H1 (cell line): ENCODE data around the gene SOBP. TPM values are rescaled to one million over a fixed set of nuclear protein-coding genes. Genes with fewer than 3 reads are reported as not detected.

Source experiments
- CTCF ChIA-PET: fragments of 300-600 bp; sonication (Branson Sonifier 250); formaldehyde crosslinking; loops from one replicate; lab custom pipeline; 2021; ENCODE audit not compliant: partially characterized antibody; lab: Charles Lee
- POLR2A ChIA-PET: fragments of 300-600 bp; sonication (Branson Sonifier 250); formaldehyde crosslinking; loops from one replicate; lab custom pipeline; 2021; ENCODE audit warnings: inconsistent platforms; ENCODE audit not compliant: partially characterized antibody; lab: Charles Lee
- DNase-seq, 2 experiments: peaks; one replicate each; pipeline versions ENCODE4 v3.0.0 to v3.0.0-alpha.2; 2010 to 2022; ENCODE audit warnings: low spot score in 2 of 2, low read depth in 1 of 2, mixed read lengths in 1 of 2
- FAIRE-seq: peaks from 2 replicates; lab custom pipeline; 2011; peaks lifted over from hg19 to GRCh38; lab: Jason Lieb, UNC
- H2AFZ ChIP-seq: 2 replicates; pipeline ENCODE4 v1.8.1; 2012; ENCODE audit warnings: low read length, inconsistent platforms
- H2AK5ac ChIP-seq: 2 replicates; pipeline ENCODE4 v1.6.1; 2013; ENCODE audit warnings: low read depth, low read length
- H2BK120ac ChIP-seq: replicated peaks from 2 replicates; pipeline ENCODE3; 2013; ENCODE audit warnings: low read depth, low read length, inconsistent platforms
- H2BK12ac ChIP-seq: 2 replicates; pipeline ENCODE4 v1.6.1; 2013; ENCODE audit warnings: low read depth, low read length
- H2BK15ac ChIP-seq: 2 replicates; pipeline ENCODE4 v1.6.1; 2013; ENCODE audit warnings: low read length
- H2BK20ac ChIP-seq: 2 replicates; pipeline ENCODE4 v1.6.1; 2013; ENCODE audit warnings: low read length
- H2BK5ac ChIP-seq: 2 replicates; pipeline ENCODE4 v1.6.1; 2013; ENCODE audit warnings: low read depth, low read length
- H3K14ac ChIP-seq: 2 replicates; pipeline ENCODE4 v1.6.1; 2013; ENCODE audit warnings: inconsistent platforms; ENCODE audit not compliant: insufficient read length
- H3K18ac ChIP-seq: 2 replicates; pipeline ENCODE4 v1.6.1; 2013; ENCODE audit warnings: low read length; ENCODE audit errors: extremely low read depth
- H3K23ac ChIP-seq: 2 replicates; pipeline ENCODE4 v1.6.1; 2013; ENCODE audit warnings: inconsistent platforms; ENCODE audit not compliant: insufficient read length
- H3K23me2 ChIP-seq: 2 replicates; pipeline ENCODE4 v1.6.1; 2013; ENCODE audit warnings: low read depth, low read length
- H3K27ac ChIP-seq: 2 replicates; pipeline ENCODE4 v1.6.1; 2011; ENCODE audit warnings: low read depth, low read length, inconsistent platforms
- H3K27me3 ChIP-seq, 4 experiments: replicated peaks in 1 of 4; 1 replicate in 1 of 4; 2 replicates in 3 of 4; pipeline versions ENCODE4 v1.6.1 to v1.8.1; 2011 to 2013; ENCODE audit warnings: low read length in 3 of 4, mild to moderate bottlenecking in 3 of 4, inconsistent platforms in 2 of 4, mixed read lengths in 2 of 4, moderate library complexity in 1 of 4; ENCODE audit not compliant: control insufficient read depth in 3 of 4, insufficient read depth in 3 of 4; ENCODE audit errors: extremely low read depth in 1 of 4
- H3K36me3 ChIP-seq, 4 experiments: 2 replicates each; pipeline versions ENCODE4 v1.6.1 to v1.8.1; 2011 to 2013; ENCODE audit warnings: mild to moderate bottlenecking in 4 of 4, low read length in 3 of 4, moderate library complexity in 2 of 4, control low read depth in 1 of 4, inconsistent platforms in 1 of 4; ENCODE audit not compliant: insufficient read depth in 4 of 4, control insufficient read depth in 2 of 4
- H3K4ac ChIP-seq: replicated peaks from 2 replicates; pipeline ENCODE3; 2013; ENCODE audit warnings: low read length, low read depth, mixed read lengths, inconsistent platforms; ENCODE audit not compliant: insufficient read length
- H3K4me1 ChIP-seq, 4 experiments: replicated peaks in 1 of 4; 1 replicate in 1 of 4; 2 replicates in 3 of 4; pipeline versions ENCODE4 v1.6.1 to v1.8.1; 2011 to 2013; ENCODE audit warnings: low read length in 3 of 4, inconsistent platforms in 2 of 4, mixed read lengths in 1 of 4; ENCODE audit not compliant: insufficient read depth in 4 of 4, control insufficient read depth in 3 of 4
- H3K4me2 ChIP-seq, 2 experiments: 2 replicates each; pipeline versions ENCODE4 v1.6.1 to v1.8.1; 2011 to 2013; ENCODE audit warnings: low read depth in 2 of 2, low read length in 2 of 2, control low read depth in 1 of 2, inconsistent platforms in 1 of 2, mild to moderate bottlenecking in 1 of 2; ENCODE audit not compliant: insufficient read depth in 1 of 2
- H3K4me3 ChIP-seq, 4 experiments: fragments of 200-600, 300-600 bp in 1 of 4; sonication (generic), shearing (Covaris generic), sonication (Bioruptor Twin) in 1 of 4; 2 replicates each; pipeline versions ENCODE4 v1.5.1 to v1.8.1; 2011 to 2016; ENCODE audit warnings: low read length in 4 of 4, low read depth in 3 of 4, control low read depth in 2 of 4, inconsistent platforms in 2 of 4, mild to moderate bottlenecking in 2 of 4, mixed read lengths in 1 of 4, moderate library complexity in 1 of 4; ENCODE audit not compliant: insufficient read depth in 2 of 4; ENCODE audit errors: extremely low read depth in 1 of 4
- H3K56ac ChIP-seq: replicated peaks from 2 replicates; pipeline ENCODE3; 2013; ENCODE audit warnings: low read depth, mild to moderate bottlenecking, mixed read lengths, low read length, inconsistent platforms; ENCODE audit not compliant: insufficient read length
- H3K79me1 ChIP-seq: 2 replicates; pipeline ENCODE4 v1.6.1; 2013; ENCODE audit warnings: low read depth, low read length, control low read depth
- H3K79me2 ChIP-seq, 2 experiments: 2 replicates each; pipeline versions ENCODE4 v1.6.1 to v1.8.1; 2012 to 2013; ENCODE audit warnings: low read length in 2 of 2, mild to moderate bottlenecking in 2 of 2, inconsistent platforms in 1 of 2; ENCODE audit not compliant: insufficient read depth in 2 of 2, control insufficient read depth in 1 of 2
- H3K9ac ChIP-seq, 4 experiments: replicated peaks in 1 of 4; 1 replicate in 1 of 4; 2 replicates in 3 of 4; pipeline versions ENCODE4 v1.6.1 to v1.8.1; 2011 to 2013; ENCODE audit warnings: low read depth in 3 of 4, low read length in 3 of 4, control low read depth in 2 of 4, mild to moderate bottlenecking in 2 of 4, moderate library complexity in 2 of 4, inconsistent platforms in 1 of 4; ENCODE audit errors: extremely low read depth in 1 of 4
- H3K9me3 ChIP-seq, 2 experiments: 2 replicates each; pipeline versions ENCODE4 v1.6.1 to v1.8.1; 2012 to 2013; ENCODE audit warnings: mild to moderate bottlenecking in 2 of 2, moderate library complexity in 2 of 2, control low read depth in 1 of 2, inconsistent platforms in 1 of 2, low read depth in 1 of 2, low read length in 1 of 2, mixed read lengths in 1 of 2; ENCODE audit not compliant: insufficient read depth in 2 of 2
- H4K20me1 ChIP-seq, 2 experiments: replicated peaks in 1 of 2; 2 replicates each; pipeline versions ENCODE3 to v1.8.1; 2011 to 2013; ENCODE audit warnings: inconsistent platforms in 2 of 2, low read length in 2 of 2, mild to moderate bottlenecking in 1 of 2; ENCODE audit not compliant: insufficient read depth in 2 of 2, control insufficient read depth in 1 of 2
- H4K5ac ChIP-seq: 2 replicates; pipeline ENCODE4 v1.6.1; 2013; ENCODE audit warnings: low read length, low read depth, mixed read lengths, inconsistent platforms; ENCODE audit not compliant: insufficient read length
- H4K8ac ChIP-seq: 2 replicates; pipeline ENCODE4 v1.8.0; 2013; ENCODE audit warnings: mild to moderate bottlenecking, moderate library complexity, low read length, inconsistent platforms; ENCODE audit not compliant: insufficient read depth; ENCODE audit errors: extremely low read depth
- H4K91ac ChIP-seq: replicated peaks from 2 replicates; pipeline ENCODE3; 2013; ENCODE audit warnings: low read length, mixed read lengths, inconsistent platforms; ENCODE audit not compliant: insufficient read length
- CREB1 ChIP-seq: IDR thresholded peaks from 2 replicates; pipeline ENCODE4 v1.6.1; 2012; ENCODE audit warnings: inconsistent platforms
- POU5F1 ChIP-seq: IDR thresholded peaks from 2 replicates; pipeline ENCODE4 v1.6.1; 2011; ENCODE audit warnings: low read depth, mild to moderate bottlenecking, low read length, moderate library complexity
- SUZ12 ChIP-seq: fragments of 200-600 bp; sonication (generic); IDR thresholded peaks from 2 replicates; pipeline ENCODE4 v1.6.1; 2012; ENCODE audit warnings: mild to moderate bottlenecking, inconsistent platforms, low read length, moderate library complexity, mixed read lengths
- WGBS, 2 experiments: shearing (Covaris generic) in 1 of 2; methylation state at CpG; one replicate each; pipeline versions ENCODE4 v1.1.6 to v1.1.7; 2013 to 2015; ENCODE audit warnings: low lambda C conversion rate in 2 of 2, mixed read lengths in 2 of 2, inconsistent platforms in 1 of 2, low coverage in 1 of 2, missing lambda C conversion rate in 1 of 2; ENCODE audit not compliant: insufficient replicate concordance in 2 of 2, insufficient coverage in 1 of 2, insufficient read length in 1 of 2; ENCODE audit errors: extremely low coverage in 1 of 2, missing lambda C conversion rate in 1 of 2; 5-methylcytosine and 5-hydroxymethylcytosine counted together
- polyA plus RNA-seq, 7 experiments: library from polyadenylated mRNA; depleted of rRNA in 3 of 7; stranded (reverse) in 5 of 7; unstranded in 2 of 7; fragments of >200 nt in 5 of 7; fragments of 200-250 nt in 2 of 7; gene quantifications; 1 replicate in 5 of 7; 2 replicates in 1 of 7; 4 replicates in 1 of 7; pipeline versions ENCODE4 v1.2.1 to v1.2.3, GENCODE V29; 2011 to 2013; ENCODE audit warnings: missing spikeins in 2 of 7, mixed read lengths in 2 of 7
- total RNA-seq: library from RNA; stranded (reverse); fragmentation: NEBNext Ultra II Directional; extraction: Animal tissue kit (Norgen Biotek cat#: 25700); gene quantifications from 2 replicates; pipeline ENCODE4 v1.2.1, GENCODE V29; 2021

The SOBP gene
- total and polyA plus RNA-seq, 2 of the 8 experiments (the other 6 are each of a cell fraction or from before 2014, with no cell fraction given): 0.45 to 6.2 TPM

- no peak overlapping the region for H3K27ac ChIP-seq
- H2AK5ac ChIP-seq: no peak overlapping the region
- H3K14ac ChIP-seq: no peak overlapping the region
- no peak overlapping the region for H2BK12ac ChIP-seq
- peaks cover 0 to 8% (median 2%) of the 10 kb centered on the region in 4 experiments; a peak in 4 of 7 replicates for H3K4me1 ChIP-seq
- peak; percentile 60 for FAIRE-seq
- no peak overlapping the region for H2BK20ac ChIP-seq
- H4K5ac ChIP-seq: no peak overlapping the region
- H3K4ac ChIP-seq: no peak overlapping the region
- H3K4me3 ChIP-seq: no peak overlapping the region
- no peak overlapping the region for H2AFZ ChIP-seq
- no peaks in the 10 kb centered on the region for H3K23me2 ChIP-seq
- H4K8ac ChIP-seq: no peak overlapping the region
- no peak overlapping the region for H3K9ac ChIP-seq
- H3K36me3 ChIP-seq: no peaks in the 10 kb centered on the region
- ChIA-PET CTCF (no interaction called here), POLR2A (no interaction called here)
- no peaks in the 10 kb centered on the region for H4K20me1 ChIP-seq
- no peaks in the 10 kb centered on the region for H3K79me2 ChIP-seq
- no peak overlapping the region for H2BK120ac ChIP-seq
- no peaks in the 10 kb centered on the region for H3K9me3 ChIP-seq
- peak; percentile 54; the same call in 1 of the 2 replicates for TF ChIP-seq CREB1
- TF ChIP-seq SUZ12: no peak
- TF ChIP-seq POU5F1: no peak
- TF ChIP-seq, all 59 proteins: peak for 1
- Histone ChIP-seq H2BK15ac (no peak overlapping the region), H4K91ac (no peak overlapping the region), H3K27me3 (no peaks in the 10 kb centered on the region), H3K79me1 (no peaks in the 10 kb centered on the region), H3K4me2 (0 out of 4 replicates have a peak overlapping the region, but pooled peaks of 1 of the 2 experiments have one; percentile 22), H3K18ac (no peak overlapping the region), H3K56ac (no peak overlapping the region), H3K23ac (no peak overlapping the region), H2BK5ac (no peak overlapping the region)
- no peak for DNase-seq
- WGBS, 2 experiments: 67% methylated on average over 1 of the region's 1 CpG; no CpG with 5 or more reads in 1 of the 2 experiments
These were observed 23.9 kb upstream of the SOBP start for GRCh38 chr6:107466062-107466461.
